HG03571 (cell line): ENCODE data around the gene ZNF512B.
"Not testable (repeated sequence)": the region's sequence is repeated elsewhere in the genome, so short reads cannot be mapped to it uniquely, and the experiment has no call there.

Experiments
- ATAC-seq: cut with Tn5 transposase; IDR thresholded peaks from one replicate; pipeline ENCODE4 v1.9.1; 2021; ENCODE audit not compliant: unreplicated experiment

The ZNF512B gene

DNA sequence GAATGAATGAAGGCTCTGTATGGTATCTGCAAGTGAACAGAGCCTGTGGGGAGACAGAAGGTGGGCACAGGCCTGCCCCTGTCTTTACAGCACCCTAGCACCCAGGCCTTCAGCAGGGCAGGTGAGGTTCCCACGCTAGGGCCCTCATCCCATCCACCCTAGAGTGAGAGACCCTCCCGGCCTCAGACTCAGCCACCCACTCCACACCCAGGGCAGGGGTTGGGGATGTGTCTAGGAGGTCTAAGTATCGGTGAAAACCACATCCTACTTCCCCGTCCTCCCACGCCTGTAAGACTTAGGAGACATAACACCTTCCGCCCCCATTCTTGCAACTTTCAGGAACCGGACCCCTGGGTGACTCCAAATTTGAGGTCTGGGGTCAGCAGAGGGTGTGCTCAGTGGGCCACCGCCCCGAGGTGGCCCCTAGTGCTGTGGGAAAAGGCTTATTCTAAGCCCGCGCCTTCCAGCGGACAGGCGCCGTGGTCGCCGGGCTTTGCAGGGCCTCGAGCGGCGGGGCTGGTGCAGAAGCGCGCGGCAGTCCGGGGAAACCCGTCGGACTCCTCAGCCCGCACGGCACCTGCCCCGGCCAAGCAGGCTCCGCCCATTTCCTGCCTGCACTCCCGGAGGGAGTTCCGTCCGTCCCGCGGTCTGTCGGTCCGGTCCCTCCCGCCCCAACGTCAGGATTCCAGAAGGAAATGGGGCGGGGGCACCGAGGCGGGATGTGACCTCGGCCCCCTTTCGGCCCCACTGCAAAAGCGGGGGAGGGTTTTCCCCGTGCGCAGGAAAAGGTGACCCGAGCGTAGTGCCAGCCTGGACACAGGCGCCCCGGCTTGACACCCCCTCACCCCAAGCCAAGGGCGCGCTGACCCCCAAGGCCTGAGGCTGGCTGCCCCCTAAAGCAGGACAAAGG is 8.8 kb upstream of the ZNF512B start:
- ATAC-seq: no peak

DNA sequence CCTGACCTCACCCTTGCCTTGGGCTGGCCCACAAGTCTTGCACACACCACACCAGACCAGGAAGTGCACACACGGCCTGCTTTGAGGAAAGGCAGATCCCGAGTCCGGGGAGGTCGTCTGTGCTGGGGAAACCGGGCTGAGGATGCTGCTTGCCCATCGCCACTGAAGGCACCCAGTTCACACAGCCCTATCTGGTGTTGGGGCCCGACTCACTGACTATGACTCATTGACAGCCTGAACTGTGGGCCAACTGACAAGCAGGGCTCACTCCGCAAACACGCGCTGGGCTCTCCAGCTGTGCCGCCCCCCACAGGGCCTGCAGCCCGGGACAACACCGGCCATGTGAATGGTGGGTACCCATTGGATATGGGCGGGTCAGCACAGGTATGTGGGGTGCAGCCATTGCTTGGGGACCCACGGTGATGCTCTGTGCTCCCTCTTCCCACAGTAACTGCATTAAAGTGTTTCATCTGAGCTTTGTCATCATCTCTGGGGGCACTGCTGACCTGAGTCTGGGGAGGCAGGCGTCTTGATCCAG is 8.1 kb upstream of the ZNF512B start:
- no peak for ATAC-seq

DNA sequence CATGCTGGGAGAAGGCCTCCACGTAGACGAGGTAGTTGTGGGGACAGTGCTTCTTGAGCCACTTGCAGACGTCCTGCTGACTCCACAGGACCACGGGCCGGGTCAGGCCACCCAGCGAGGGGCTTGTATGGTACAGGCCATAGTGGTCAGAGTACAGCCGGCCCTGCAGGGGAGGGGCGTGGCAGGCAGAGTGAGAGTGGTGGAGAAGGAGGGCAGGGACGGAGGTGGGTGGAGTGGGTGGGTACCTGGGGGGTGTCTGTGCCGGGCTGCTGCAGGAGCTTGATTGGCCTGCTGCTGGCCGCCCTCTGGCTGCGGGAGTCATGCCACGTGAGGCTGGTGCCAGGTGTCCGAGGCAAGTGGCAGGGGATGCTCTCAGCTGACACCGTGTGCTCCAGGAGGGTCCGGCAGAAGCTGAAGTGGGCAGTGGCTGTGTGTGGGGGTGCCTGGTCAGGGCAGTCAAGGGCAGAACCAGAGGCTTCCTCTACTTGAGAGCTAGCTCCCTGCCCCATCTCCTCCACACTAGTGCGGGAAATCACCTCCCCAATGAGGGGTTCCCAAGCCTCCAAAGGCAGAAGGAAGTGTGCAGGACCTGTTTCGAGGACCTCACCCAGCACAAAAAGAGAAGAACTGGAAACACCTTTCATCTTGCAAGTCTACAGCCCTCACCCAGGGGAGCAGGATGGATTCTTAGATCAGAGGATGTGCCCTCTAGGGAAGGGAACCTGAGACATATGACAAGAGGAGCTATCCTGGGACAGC is 7.4 kb upstream of the ZNF512B start:
- no peak for ATAC-seq

DNA sequence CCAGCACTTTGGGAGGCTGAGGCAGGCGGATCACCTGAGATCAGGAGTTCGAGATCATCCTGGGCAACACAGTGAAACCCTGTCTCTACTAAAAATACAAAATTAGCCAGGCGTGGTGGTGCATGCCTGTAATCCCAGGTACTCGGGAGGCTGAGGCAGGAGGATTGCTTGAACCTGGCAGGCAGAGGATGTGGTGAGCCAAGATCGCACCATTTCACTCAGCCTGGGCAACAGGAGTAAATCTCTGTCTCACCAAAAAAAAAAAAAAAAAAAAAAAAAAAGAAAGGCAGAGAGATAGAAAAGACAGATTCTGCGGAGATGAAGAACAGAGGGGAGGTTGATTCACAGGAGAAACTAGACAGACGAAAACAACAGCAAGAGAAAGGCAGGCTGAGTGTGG is 6.8 kb upstream of the ZNF512B start:
- not testable (repeated sequence) for ATAC-seq

DNA sequence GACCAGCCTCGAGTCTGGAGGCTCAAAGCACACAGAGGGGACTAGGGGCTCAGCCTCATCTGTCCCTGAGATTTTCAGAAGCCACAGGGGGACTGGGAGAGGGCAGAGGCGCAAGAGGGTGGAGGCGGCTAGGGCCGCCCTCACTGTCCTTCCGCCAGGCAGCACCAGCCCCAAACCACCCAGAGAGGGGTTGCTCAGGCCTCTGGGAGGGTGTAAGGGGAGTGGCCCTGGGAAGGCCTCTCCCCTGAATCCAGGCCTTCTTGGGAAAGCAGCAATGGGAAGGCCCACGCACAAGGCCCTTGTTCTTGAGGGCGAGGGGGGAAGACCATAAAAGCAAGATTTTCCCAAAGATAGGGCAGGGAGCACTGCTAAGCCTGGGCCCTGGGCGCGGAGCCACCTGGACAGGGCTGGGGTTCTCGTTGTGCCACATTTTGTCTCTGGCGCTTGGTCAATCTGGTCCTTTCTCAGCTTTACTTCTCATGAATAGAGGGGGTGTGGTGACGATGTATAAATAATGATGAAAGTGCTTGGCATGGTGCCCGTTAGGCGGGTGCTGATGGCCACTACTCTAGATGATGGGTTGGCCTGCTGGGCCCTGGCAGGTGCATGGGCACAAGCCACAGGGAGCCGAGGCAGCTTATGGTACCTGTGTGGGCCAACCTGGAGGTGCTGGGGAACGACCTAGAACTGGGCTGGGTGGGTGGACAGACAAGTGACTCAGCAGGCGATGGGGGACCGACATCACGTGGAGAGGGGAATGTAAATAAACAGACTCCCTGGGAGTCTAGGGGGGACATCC is 4.9 kb upstream of the ZNF512B start:
- ATAC-seq: no peak

DNA sequence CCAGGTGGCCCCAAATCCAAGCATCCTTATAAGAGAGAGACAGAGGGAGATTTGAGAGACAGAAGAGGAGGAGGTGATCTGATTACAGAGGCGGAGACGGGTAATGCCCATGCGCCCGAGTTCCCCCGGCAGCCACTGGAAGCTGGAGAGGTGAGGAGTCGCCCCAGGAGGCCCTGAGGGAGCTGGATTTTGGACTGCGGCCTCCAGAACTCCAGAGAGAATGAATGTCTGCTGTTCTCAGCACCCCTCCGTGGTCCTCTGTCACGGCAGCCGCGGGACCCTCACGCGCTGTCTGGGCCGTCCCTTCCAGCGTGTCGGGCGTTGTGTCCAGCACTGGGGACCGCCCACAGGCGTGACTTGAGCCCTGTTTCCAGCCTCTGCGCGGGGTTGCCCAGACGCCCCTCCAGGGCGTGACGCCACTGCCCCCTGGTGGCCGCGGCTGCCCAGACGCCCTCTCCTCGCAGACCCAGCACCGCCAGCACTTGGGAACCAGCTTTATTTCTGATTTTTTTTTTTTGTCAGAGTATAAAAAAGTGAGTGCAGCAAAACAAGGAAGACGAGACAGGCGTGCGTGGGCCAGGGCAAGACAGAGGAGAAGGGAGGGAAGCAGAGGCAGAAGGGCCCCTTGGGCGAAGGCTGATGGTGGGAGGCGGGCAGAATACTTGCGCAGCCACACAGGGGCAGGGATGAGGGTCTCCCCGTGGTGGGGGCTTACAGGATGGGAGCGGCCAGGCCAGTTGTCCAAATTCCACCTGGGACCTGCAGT is 4.1 kb upstream of the ZNF512B start:
- no peak for ATAC-seq

DNA sequence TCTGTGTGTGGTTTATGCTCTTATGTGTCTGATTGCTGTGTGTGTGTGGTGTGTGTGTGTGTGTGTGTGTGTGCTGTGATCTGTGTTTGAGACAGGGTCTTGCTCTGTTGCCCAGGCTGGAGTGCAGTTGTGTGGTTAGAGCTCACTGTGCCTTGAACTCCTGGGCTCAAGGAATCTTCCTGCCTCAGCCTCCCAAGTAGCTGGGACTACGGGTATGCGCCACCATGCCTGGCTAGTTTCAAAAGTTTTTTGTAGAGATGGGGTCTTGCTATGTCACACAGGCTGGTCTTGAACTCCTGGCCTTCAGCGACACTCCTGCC is 3.4 kb upstream of the ZNF512B start:
- no peak for ATAC-seq

DNA sequence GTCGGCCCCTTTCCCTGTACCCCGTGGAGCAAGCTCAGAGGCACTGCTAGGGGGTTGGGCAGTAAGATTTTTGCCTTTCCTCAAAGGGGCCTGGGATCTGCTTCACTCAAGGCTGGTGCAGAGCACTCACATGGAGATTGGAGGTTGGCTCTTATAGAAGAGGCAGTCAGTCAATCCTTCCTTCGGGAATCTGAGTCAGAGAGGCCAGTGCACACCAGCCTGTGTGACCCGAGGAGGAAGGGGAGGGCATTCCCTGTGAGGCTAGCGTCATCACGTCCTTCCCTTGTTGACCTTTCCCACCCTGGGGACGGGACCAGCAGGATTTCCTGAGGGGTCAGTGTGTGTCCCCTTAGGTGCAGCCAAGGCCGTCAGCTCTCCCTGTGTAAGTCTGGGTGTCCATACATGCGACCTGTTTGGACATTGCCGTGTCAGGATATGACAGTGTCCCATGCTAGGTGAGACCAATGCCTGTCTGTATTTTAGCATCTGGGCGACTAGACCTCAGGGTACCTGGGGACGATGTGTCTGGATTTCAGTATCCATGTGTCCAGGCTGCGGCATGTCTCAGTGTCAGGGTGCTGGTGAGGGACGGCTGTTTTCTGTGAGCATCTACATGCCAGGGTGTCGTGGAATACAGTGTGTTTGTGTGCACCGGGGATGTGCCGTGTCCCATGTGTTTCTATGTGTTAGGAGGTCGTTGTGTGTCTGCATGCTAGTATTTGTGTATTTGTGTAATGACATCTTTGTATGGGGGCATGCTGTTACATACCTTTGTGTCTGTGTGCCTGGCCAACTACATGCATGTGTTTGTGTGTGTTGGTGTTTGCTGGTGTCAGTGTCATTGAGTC is 2.8 kb upstream of the ZNF512B start:
- ATAC-seq: no peak

DNA sequence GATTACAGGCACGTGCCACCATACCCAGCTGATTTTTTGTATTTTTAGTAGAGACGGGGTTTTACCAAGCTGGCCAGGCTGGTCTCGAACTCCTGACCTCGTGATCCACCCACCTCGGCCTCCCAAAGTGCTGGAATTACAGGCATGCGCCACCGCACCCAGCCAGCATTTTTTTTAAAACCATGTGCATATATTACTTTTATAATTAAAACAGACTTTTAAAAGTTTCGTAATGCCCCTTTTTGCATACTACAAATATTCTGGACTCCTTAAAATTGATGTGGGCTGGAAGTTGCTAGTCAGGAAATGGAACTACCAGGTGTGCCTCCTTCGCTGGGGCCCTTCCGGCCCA is 2.2 kb upstream of the ZNF512B start:
- not testable (repeated sequence) for ATAC-seq

DNA sequence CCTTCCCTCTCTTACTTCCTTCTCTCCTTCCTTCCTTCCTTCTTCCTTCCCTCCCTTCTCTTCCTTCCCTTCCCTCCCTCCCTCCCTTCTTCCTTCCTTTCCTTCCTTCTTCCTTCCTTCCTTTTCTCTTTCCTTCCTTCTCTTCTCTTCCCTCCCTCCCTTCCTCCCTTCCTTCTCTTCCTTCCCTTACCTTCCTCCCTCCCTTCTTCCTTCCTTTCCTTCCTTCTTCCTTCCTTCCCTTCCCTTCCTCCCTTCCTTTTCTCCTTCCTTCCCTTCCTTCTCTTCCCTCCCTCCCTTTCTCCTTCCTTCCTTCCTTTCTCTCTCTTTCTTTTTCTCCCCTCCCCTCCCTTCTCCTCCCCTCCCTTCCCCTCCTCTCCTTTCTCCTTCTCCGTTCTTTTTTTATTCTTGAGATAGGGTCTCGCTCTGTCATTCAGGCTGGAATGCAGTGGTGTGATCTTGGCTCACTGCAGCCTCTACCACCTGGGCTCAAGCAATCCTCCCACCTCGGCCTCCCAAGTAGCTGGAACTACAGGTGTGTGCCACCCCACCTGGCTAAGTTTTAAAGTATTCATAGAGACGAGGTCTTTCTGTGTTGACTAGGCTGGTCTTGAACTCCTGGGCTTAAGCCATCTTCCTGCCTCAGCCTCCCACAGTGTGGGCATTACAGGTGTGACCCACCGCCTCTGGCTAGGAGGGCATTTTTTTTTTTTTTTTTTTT is 1.1 kb upstream of the ZNF512B start:
- no peak for ATAC-seq

DNA sequence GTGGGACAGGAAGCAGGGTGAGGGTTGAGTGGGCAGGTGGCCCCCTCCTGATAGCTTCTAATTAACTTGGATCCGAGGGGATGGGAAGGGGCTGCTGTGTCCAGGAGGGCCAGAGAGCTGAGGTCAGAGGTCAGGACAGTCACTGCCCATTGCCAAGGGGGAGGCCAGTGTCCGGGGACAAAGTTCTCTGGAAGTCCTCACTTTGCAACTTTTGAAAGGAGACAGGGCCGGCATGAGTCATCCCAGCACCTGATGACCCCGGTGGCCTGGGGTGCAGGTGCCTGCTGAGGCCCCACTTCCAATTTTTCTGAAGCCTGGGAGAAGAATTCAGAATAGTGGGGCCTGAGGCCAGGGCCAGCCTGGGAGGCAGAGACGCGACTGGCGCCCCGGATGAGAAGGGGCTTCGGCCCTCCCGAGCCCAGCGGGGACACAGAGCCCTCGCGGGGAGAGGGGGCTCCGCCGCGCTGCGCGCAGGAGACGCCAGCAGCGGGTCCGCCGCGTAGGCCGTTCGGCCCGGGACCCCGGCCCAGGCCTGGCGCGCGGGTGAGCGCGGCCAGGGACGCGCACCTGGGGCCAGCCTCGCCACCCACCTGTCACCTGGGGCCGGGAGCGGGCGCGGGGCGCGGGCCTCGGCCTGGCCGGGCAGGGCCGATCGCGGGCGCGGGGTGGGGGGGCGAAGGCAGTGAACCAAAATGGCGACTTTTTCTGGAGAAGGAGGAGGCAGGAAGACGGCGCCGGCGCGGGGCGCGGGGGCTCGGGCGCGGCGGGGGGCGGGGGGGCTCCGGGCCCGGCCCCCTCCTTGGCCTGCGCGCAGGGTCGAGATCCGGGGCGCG is 586 bp downstream of the ZNF512B start:
- ATAC-seq: no peak

DNA sequence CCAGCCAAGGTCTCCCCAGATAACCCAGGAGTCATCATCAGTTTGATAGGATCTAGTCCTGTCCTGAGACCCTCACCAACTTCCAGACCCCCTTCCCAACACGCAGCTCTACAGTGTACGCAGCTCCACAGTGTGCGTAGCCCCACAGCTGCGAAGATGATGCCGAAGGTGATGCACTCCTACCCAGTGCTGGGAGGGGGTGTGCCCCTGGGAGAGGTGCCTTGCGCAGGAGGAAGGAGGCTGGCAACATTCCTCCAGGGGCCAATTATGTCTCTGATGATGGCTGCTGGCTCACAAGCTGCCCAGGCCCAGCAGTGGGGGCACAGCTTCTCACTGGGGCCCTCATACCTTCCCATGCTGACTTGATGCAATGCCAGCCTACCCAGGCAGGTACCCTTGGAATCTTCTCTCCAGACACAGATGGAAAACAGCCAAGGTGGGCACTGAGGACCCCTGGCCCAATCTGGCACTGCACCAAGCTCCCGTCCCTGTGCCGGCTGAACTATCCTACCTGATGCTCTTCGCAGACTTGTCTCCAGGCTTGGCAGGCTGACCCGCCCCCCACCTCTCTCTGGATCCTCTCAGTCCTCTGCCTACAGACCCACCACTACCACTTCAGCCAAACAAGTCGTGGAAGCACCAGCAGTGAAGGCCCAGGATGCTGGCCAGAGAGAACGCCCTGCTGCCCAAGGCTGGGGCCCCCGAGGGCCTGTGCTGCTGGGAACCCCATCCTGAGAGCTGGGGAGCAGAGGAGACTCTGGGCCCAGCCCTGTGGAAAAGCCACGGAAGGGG is 1.4 kb downstream of the ZNF512B start:
- no peak for ATAC-seq

DNA sequence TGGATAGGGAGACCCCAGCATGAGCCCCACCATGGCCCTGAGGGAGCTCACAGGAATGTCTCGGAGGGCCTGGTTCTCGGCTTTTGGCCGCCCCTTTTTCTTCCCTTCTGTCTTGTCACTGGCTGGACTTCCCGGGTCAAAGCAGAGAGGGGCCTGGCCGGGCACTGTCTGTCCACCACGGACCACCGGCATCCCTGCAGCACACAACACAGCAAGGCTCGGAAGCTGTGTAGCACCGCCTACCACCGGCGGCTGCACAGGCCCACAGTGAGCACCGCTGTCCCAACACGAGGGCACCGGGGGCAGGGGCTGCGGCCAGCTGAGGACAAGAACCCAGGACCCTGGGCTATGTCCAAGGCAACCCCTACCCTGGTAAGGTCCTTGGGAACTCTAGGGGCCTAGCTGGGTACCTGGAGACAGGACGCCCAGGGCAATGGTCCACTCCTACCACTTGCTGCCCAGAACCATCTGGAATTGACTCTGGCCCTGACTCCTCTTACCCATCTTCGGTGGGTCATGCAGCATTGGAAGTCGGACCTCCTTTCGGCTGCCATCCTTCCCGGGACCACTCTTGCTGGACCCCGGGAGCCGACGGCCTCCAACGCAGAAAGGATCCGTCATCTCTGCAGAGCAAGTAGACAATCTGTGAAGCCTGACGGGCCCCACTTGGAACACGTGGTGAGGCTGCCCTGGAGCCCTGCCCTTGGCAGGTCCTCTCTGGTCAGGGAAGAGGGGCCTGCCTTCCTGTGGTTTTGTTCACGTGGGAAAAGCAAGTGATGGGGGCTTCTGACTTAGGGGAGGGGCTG is 2.2 kb downstream of the ZNF512B start:
- ATAC-seq: no peak

DNA sequence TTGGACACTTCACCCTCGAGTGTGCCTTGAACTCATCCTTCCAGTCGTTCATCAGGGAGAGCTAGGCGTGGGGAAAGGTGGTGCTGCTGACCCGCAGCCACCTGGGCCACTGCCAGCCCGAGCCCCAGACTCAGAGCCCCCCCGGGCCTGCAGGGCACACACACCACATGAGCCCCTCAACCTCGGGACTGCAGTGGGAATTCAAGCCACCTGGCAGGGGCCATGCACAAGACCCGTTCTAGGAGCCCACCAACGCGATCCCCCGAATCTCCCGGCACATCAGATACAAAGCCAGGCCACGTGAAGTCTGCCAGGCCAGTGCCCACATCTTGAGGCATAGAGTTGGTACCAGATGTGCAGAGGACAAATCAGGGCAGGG is 2.8 kb downstream of the ZNF512B start:
- no peak for ATAC-seq

DNA sequence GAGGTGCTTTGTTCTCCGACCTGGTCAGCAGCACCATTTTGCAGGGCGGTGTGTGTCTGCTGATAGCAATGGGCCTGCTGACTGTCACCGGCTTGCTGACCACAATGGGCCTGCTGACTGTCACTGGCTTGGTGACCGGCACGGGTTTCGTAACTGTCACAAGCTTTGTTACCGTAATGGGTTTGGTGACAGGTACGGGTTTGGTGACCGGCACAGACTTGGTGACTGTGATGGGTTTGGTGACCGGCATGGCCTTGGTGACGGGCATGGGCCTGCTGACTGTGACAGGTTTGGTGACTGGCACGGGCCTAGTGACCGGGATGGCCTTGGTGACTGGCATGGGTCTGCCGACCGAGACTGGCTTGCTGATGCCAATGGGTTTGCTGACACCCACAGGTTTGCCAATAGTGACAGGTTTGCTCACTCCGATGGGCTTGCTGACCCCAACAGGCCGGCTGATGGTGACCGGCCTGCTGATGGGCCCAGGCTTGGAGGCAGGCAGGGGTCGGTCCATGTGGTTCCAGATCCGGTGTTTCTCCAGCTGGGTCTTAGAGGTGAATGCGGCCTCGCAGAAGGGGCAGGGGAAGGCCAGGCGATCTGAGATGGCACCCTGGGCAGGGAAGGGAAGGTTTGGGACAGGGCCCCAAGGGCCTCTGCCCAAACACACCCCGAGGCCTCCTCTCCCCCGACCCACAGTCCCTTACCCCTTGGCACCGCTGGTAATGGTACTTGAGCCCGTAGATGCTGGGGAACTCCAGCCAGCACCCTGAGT is 3.4 kb downstream of the ZNF512B start:
- ATAC-seq: no peak

DNA sequence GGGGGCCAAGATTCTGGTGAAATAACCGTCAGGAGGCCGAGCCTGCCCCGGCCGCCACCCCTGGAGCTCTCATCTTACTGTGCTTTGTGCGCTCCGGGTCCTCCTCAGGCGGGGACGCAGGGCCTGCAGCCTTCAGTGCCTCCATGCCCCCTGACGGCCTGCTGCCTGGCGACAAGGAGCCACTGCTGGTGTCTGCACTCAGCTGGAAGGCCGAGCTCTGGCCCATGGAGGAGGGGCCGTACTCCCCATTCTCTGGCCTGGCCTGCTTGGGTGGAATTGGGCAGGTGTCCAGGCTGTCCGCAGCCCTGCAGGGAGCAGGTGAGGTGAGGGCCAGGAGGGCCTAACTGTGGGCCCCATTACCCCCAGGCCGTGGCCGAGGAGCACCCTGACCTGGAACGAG is 5.3 kb downstream of the ZNF512B start:
- no peak for ATAC-seq
